Hematopoietic multipotent progenitor cell treated with erythropoietin and hydrocortisone succinate and interleukin-3 and kit ligand, for 4 days (in vitro differentiated cells): ENCODE measurements around the gene FGD2.
A peak's percentile ranks its signal among the peaks of the same experiment; 100 is the strongest.

ENCODE experiments used
- DNase-seq: peaks from one replicate; pipeline ENCODE4 v3.0.0-alpha.2; 2015

Gene FGD2, protein sequence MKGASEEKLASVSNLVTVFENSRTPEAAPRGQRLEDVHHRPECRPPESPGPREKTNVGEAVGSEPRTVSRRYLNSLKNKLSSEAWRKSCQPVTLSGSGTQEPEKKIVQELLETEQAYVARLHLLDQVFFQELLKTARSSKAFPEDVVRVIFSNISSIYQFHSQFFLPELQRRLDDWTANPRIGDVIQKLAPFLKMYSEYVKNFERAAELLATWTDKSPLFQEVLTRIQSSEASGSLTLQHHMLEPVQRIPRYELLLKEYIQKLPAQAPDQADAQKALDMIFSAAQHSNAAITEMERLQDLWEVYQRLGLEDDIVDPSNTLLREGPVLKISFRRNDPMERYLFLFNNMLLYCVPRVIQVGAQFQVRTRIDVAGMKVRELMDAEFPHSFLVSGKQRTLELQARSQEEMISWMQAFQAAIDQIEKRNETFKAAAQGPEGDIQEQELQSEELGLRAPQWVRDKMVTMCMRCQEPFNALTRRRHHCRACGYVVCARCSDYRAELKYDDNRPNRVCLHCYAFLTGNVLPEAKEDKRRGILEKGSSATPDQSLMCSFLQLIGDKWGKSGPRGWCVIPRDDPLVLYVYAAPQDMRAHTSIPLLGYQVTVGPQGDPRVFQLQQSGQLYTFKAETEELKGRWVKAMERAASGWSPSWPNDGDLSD

DNA sequence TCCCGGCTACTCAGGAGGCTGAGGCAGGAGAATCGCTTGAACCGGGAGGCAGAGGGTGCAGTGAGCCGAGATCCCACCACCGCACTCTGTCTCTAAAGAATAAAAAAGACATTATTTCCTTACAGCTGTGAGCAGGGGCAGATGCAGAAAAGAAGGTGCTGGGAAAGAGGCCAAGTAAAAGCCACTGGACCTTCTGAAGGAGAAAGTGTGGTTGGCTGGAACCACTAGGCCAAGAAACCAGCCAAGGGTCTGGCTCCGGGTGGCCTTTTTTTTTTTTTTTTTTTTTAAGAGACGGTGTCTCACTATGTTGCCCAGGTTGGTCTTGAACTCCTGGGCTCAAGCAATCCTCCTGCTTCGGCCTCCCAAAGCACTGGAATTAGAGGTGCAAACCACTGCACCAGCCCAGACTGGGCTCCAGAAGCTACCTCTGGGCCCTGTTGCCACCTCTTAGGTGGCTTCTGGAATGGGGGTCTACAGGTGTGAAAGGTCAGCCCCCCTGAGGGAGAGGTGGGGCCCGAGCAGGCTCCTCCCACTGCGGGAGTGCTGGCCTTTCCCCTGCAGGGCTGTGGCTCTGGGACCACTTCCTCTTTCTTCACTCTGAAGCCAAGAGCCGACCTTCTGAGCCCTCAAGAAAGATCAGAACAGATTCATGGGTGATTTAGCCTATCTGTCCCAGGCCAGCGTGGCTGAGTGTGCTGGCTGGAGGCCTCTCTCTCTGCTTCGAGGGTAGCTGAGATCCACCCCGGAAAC lies at the start of gene FGD2:
FGD2 (plus strand) TSS at position 595 of the 750 bp plus-strand sequence. CDS start 163 bp downstream, outside the sequence.
- peak; percentile 92 for DNase-seq

DNA sequence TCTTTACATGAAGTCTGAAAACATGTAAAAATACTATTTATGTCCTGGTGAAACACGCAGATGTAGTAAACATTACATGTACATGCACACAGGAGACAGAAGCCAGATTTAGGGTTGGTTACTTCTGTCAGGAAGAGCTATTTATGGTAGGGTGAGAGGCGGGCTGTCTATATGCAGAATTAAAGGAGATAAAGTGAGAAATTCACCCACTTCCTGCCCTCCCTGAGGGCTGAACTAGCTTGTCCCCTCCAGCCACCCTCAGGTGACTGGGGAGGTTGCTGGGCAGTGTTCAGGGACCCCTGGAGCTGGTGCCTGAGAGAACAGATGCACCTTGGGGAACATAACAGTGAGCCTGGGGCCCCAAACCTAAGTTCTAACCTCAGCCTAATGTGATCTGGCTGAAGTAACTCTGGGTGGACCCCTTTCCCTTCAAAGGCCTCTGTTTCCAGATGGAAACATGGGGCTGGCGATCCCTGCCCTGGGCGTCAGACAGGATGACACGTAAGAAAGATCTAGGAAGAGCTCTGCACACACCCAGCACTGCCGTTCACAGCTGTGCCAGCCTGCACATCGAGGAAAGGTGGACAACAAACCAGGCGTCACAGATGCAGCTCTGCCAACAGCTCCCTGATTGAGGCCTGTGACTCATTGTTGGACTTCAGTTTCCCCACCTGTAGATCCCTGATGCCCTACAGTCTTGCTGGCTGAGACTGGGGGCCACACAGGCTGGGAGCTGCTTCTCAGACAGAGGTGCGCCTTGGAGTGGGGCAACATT lies 49.6 kb upstream of the FGD2 start:
- DNase-seq: no peak

DNA sequence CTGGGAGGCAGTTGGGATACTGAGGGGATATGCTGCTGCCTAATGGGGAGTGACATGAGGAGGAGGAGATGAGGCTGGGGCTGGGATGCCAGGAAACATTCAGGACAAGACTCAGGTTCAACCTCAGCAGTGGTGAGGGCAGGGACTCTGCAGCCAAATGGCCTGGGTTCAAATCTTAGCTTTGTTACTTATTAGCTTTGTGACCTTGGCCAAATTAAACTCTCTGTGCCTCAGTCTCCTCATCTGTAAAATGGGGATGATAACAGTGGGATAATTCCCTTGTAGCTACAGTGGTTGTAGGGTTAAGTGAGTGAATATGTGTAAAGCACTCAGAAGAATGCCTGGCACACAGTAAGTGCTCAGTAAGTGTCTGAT lies 49.0 kb upstream of the FGD2 start:
- DNase-seq: no peak

DNA sequence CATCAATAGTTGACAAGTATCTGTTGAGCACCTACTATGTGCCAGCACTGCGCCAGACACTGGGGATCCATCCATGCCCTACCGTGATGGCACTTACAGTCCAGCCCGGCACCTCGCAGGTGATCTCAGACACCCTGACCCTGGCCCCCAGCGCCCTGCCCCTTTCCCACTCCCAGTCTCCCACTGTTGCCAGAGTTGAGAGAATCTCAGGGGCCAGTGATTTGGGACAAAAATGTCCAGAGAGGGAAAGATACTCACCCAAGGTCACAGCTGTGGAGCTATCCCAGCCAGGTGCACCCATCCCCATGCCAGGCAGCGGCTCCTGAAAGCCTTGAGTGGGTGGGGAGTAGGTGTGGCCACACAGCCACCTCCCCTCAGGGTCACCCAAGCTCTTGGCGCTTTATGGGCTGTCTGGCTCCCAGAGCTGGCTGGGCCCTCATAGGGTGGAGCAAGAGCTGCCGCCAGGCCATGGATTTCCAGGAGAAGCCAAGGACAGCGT lies 47.6 kb upstream of the FGD2 start:
- no peak for DNase-seq

DNA sequence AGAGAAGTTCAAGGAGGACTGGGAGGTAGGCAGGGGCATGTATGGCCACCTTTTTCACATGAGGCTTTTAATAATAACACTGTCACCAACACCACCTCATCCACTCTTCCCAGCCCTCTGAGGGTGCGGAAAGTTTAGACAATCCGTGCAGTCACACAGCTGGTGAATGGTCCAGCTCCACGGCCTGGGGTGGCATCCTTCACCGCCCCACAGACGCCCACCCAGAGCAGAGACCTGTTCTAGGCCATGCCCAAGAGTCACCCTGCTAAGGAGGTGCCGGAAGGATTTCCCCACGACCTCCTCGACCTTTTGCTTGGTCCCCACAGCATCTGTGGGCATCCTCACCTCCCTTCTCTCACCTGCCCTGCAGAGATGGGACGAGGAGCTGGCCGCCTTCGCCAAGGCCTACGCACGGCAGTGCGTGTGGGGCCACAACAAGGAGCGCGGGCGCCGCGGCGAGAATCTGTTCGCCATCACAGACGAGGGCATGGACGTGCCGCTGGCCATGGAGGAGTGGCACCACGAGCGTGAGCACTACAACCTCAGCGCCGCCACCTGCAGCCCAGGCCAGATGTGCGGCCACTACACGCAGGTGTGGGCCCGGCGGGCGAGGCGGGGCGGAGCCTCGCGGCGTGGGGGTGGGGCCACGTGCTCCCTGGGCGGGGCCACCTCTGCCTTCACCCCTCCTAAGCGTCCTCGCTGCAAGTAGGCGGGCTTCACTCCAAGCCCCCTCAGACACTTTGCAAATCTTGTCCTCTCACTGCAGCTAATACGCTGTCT lies 46.5 kb upstream of the FGD2 start:
- no peak for DNase-seq

DNA sequence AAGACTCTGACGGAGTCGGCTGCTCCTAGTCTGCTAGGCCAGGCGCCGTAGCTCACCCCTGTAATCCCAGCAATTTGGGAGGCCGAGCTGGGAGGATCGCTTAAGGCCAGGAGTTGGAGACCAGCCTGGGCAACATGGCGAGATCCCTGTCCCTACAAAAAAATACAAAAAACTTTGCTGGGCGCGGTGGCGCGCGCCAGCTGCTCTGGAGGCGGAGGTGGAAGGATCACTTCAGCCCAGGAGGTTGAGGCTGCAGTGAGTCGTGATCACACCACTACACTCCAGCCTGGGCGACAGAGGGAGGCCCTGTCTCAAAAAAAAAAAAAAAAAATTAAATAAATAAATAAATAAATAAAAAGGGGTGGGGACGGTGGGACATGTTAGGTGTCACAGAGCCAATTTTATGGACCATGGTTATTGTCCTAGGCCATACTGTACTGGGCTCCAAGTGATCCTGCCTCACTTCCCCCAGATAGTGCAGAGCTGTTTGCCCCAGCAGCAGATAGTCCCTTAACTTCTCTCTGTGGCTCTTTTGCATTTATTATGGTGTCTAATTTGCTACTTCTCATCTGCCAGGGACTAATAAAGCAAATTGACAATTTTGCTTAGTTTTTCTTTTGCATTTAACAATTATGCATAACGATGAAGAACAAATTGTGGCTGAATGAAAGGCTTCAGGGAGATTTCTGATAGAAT lies 45.8 kb upstream of the FGD2 start:
- DNase-seq: peak; percentile 33

DNA sequence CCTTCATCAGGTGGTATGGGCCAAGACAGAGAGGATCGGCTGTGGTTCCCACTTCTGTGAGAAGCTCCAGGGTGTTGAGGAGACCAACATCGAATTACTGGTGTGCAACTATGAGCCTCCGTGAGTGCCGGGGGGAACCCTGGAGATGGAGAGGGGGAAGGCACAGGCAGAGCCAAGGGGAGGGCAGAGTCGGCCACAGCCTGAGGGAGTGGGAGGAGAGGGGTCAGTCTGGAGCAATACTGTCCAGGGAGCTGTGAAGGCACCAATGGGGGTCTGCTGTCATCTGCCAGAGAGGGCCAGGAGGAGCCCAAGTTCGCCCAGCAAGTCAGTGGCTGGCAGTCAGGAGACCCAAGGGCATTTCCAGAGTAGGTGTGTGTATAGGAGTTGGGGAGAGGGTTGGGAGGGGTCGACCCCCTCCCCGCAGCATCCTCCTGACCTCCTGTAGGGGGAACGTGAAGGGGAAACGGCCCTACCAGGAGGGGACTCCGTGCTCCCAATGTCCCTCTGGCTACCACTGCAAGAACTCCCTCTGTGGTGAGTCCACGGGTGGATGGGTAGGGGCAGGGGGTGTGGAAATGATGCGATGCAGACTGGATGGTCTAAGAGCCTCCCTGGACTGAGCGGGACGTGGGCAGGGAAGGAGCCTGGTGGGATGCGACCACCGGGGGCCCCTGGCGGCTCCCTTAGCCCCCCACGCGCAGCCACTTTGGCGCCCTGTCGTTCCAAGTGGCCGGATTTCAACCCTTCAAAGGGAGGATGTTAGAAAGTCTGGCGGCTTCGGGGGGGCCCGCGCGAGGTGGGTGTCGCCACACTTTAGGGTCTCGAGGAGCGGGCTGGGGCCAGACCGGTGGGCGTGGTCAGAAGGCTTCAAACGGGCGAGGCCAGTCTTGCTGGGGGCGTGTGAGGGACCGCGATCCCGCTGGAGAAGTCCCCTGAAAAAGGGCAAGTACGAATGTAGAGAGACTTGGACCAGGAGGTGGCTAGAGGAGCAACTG lies 43.7 kb upstream of the FGD2 start:
- no peak for DNase-seq

DNA sequence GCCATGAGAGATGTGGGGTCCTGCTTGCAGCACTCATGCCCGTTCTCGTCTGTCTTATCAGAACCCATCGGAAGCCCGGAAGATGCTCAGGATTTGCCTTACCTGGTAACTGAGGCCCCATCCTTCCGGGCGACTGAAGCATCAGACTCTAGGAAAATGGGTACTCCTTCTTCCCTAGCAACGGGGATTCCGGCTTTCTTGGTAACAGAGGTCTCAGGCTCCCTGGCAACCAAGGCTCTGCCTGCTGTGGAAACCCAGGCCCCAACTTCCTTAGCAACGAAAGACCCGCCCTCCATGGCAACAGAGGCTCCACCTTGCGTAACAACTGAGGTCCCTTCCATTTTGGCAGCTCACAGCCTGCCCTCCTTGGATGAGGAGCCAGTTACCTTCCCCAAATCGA lies 42.6 kb upstream of the FGD2 start:
- DNase-seq: peak; percentile 92

DNA sequence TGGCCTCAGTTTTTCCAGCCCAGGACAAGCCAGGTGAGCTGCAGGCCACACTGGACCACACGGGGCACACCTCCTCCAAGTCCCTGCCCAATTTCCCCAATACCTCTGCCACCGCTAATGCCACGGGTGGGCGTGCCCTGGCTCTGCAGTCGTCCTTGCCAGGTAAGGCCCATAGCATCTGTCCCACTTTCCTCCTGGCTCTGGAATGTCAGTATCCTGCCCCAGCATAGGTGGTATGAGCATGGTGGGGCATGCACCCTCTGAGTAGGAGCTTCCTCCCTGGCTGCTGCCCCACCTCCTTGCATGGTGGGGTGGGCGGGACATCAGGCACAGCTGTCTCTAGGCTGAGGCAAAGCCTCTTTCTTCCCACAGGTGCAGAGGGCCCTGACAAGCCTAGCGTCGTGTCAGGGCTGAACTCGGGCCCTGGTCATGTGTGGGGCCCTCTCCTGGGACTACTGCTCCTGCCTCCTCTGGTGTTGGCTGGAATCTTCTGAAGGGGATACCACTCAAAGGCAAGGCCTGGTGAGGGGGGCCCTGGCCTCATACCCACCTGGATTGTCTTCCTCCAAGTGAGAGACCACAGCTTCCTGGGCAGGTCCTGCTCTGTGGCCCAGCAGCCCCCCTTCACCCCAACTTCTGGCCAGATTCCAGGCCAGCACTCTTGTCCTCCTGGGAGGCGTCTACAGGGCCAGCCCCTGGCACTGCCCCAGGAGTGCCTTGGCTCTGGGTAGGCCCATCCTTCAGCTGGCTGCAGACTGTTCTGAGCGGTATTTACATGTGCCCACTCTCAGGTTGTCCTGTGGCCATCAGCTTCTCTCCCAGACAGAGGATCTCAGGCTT lies 41.8 kb upstream of the FGD2 start:
- peak; percentile 55 for DNase-seq

DNA sequence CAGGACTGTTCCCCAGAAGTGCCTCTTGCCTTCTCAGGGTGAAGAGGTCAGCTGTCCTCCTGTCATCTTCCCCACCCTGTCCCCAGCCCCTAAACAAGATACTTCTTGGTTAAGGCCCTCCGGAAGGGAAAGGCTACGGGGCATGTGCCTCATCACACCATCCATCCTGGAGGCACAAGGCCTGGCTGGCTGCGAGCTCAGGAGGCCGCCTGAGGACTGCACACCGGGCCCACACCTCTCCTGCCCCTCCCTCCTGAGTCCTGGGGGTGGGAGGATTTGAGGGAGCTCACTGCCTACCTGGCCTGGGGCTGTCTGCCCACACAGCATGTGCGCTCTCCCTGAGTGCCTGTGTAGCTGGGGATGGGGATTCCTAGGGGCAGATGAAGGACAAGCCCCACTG lies 41.1 kb upstream of the FGD2 start:
- no peak for DNase-seq

DNA sequence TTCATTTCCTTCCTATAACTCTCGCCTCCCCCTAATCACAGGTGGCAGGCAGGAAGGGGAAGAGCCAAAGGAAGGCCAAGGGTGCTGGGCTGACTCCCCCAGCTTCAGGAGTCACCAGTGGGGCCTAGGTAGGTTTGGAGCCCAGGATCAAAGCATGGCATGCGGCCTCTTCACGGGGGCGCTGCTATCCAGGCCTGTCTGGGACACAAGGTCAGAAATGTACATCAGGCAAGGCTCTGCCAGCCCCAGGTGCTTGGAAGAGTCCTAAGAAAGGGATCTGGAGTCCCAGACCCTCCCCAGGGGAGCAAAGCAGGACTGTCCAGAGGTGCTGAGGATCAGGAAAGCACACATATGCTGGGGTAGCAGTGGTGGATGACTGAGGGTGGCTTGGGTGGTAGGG lies 40.5 kb upstream of the FGD2 start:
- no peak for DNase-seq

DNA sequence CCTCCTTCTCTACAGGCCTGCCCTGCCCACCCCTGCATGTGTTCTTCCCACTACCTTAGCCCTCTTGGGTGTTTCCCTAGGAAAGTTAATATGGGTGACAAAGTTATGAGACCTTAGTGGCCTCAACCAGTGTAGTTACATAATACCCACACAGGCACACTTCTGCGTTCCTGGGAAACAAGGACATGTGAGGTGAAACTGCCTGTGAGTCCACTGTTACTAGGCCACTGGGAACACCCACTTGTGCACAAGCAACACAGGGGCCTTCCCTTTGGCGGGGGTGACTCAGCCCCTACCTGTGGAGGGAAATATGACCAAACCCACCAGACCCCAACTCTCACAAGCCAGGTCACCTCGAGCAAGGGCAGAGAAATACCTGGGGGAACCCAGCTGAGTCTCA lies 38.2 kb upstream of the FGD2 start:
- no peak for DNase-seq

DNA sequence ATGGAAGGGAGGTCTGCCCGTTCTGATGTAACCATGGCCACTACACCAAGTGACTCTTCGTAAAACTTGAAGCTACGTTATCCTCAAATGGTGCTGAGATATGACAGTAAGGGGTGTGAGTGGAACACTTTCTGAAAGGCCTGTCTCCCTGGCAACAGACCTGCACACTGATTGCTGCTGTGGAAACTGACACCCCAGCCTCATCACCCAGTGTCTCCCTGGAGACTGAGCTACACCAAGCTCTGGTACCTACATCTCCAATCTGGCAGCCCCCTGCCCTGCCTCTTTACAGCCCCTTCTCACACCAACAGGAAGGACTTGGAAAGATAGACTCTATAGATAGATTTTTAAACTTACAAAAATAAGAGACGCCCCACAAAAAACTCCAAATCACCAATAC lies 37.7 kb upstream of the FGD2 start:
- DNase-seq: no peak

DNA sequence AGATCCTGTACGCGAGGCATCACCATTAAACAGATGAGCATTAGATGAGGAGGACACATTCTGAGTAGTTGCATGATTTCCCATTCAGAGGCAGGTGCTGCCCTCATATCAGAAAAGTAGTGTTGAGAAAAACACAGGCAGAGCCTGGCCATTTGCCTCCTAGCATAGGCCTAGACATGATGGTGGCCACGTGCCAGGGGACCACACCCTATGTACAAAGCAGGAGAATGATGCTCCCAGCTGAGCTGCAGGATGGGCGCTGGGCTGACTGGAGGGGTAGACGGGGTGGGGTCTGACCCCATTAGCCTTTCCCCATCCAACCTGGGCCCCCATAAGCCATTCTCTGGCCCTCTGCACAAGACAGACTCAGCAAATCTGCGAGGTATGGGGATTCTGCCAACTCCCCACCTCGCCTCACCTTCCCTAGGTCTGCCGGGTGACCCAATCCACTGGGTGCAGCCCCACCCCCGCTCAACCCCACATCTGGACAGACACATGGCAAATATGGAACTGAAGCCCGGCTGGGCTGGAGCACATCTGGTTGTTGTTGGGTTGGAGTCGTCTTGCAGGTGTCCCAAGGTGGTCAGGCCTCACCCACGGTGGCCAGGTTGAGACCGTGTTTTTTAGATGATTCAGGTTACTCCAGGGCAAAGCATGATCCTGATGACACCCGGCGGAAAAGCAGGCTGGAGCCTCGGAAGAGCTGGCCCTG lies 37.0 kb upstream of the FGD2 start:
- DNase-seq: peak; percentile 38

DNA sequence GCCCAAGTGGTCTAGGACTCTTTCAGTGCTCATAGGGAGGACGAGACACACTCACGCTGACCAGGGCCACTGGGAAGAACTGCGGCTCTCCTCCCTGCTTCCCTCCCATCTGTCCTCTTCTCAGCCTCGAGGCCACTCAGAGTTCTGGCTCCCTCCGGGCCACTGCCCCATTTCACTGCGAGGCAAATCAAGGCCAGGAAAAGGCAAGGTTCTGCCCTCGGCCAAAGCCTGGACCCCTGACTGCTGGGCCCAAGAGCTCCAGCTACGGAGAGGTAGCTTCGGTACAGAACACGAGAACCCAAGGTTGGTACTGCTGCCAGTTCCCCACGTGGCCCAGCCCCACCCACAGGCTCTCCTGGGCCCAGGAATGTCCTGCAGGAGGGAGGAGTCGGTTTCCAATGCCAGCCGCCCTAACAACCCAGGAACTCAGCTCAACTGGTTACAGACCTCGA lies 36.2 kb upstream of the FGD2 start:
- DNase-seq: no peak

DNA sequence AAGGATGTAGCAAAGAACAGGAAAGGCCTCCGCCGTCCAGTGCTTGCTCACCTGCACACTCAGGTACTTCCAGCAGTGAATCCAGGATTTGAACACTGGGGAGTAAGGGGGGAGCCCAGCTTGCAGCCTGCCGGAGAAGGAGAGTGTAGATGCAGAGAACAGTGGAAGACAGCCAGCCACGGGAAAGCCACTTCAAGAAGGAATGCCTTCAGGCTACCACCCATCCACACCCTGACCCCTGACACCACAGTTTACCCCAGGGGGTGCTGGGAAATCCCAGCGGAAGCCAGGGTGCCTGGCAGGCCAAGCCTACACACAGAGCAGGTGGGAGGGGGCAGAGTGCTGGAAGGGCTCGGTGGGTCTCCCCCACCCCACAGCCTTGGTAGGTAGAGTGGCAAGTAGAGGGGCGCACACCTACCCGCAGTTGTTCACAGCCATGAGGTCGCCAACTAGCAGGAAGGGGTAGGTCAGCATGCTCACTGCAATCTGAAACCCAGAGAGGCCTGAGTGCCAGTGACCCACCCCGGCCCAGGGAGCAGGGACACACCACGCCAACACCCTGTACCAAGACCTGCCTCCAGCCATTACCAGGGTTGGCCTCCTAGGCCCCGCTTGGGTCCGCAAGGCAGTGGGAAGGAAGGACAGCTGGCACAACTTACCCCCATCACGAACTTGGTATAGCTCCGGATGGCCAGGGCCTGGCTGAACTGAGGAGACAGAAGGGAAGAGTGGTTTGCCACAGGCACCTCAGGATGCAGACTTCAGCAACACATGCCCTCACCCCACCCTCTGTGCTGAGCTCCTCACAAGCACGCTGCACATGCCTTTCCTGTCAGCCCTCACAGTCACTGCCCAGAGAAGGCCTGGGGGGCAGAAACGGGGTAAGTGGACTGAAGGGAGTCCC lies 35.2 kb upstream of the FGD2 start:
- DNase-seq: no peak
